GM12872 (cell line): Measurements from ENCODE around the gene DCHS2.

Source experiments
- TF ChIP-seq, protein P1 (sequence below): IDR thresholded peaks from 3 replicates; pipeline ENCODE4 v1.5.1; 2011; ENCODE audit warnings: low read depth, mild to moderate bottlenecking, low read length, moderate library complexity; ENCODE audit not compliant: insufficient read depth

The DCHS2 gene

GRCh38 chr4:154433543-154433942 lies 58.1 kb downstream of the DCHS2 start:
- TF ChIP-seq, protein P1, sequence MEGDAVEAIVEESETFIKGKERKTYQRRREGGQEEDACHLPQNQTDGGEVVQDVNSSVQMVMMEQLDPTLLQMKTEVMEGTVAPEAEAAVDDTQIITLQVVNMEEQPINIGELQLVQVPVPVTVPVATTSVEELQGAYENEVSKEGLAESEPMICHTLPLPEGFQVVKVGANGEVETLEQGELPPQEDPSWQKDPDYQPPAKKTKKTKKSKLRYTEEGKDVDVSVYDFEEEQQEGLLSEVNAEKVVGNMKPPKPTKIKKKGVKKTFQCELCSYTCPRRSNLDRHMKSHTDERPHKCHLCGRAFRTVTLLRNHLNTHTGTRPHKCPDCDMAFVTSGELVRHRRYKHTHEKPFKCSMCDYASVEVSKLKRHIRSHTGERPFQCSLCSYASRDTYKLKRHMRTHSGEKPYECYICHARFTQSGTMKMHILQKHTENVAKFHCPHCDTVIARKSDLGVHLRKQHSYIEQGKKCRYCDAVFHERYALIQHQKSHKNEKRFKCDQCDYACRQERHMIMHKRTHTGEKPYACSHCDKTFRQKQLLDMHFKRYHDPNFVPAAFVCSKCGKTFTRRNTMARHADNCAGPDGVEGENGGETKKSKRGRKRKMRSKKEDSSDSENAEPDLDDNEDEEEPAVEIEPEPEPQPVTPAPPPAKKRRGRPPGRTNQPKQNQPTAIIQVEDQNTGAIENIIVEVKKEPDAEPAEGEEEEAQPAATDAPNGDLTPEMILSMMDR, result no peak

DNA sequence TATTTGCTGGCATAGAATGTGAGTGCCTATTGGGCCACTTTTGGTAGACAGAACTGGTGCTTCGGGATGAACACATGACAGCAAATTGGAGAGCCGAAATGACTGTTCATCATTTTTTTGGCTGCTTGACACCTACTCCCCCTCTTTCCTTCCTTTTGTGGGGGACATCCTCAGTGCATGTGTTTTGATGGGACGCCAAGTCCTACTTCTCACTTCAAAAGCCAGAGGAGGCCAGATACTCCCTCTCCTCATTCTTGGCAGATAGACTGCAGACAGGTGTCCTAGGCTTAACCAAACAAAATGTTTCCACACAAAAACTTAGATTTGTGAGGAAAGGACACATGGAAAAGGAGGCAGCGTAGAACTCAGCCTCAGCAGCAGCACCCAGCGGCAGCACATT lies 62.4 kb downstream of the DCHS2 start:
- TF ChIP-seq, protein P1, result no peak

- TF ChIP-seq, protein P1, result no peak
Measured at GRCh38 chr4:154427149-154427548, 64.5 kb downstream of the DCHS2 start.

DNA sequence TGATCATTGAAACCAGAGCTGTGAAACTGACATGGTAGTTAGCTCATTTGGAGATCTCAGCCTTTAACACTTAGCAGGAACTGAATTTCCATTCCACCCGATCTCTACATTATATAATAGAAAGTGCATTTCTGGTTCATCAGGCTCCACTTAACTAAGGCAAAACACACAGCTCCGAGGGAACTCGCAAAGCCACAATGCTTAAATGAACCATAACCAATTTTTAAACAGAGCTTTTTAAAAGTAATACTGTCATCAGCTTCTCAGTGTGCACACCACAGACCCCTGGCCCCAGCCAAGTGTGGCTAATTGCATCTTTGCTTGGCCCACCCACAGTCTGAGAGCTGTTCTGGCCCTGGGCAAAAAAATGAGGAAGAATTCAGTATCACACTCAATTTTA lies 66.1 kb downstream of the DCHS2 start:
- TF ChIP-seq, protein P1, result no peak

- TF ChIP-seq, protein P1, result no peak
Measured at GRCh38 chr4:154424810-154425484, 66.7 kb downstream of the DCHS2 start.

DNA sequence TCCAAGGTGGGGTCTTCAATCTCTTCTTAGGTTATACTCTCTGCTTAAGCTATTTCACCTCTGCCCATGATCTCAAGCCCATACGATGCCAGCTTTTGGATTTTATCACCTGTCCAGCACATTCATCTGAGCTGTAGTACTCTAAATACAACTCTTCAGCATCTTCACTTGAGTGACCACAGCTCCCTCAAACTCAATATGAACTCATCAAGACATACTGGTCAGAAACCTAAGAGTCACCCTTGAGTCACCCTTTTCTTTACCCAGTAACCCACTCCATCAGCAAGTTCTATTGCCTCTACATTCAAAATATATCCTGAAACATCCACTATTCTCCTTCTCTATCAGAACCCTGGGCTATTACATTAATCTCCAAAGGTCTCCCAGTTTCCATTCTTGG lies 69.4 kb downstream of the DCHS2 start:
- TF ChIP-seq, protein P1, result no peak

DNA sequence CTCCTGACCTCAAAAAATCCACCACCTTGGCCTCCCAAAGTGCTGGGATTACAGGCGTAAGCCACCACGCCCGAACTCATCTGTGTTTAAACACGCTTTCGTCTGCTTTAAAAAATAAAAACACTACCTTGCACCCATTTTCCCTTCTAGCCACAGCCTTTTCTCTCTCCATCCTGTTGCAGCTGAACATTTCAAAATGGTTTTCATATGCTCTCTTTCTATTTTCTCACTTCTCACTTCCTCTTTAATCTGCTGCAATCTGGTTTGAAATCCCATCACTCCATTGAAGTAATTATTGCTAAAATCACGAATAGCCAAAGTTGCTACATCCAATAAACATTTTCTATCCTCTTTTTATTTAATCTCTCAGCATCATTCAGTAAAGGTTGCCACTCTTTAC lies 70.0 kb downstream of the DCHS2 start:
- TF ChIP-seq, protein P1, result no peak
